Neutrophil (primary cell): ENCODE data around the gene CYBB.
"Not testable (repeated sequence)": the region's sequence is repeated elsewhere in the genome, so short reads cannot be mapped to it uniquely, and the experiment has no call there.

Source experiments
- H3K27ac ChIP-seq: fragments of 200-600 bp; sonication (generic); 2 replicates; pipeline ENCODE4 v1.5.1; 2016; ENCODE audit warnings: mild to moderate bottlenecking, moderate library complexity
- H3K27me3 ChIP-seq: fragments of 200-600 bp; sonication (generic); 2 replicates; pipeline ENCODE4 v1.6.0; 2016; ENCODE audit warnings: mild to moderate bottlenecking
- H3K36me3 ChIP-seq: fragments of 200-600 bp; sonication (generic); 2 replicates; pipeline ENCODE4 v1.5.1; 2017
- H3K4me1 ChIP-seq, 2 experiments: fragments of 200-600 bp in 1 of 2; sonication (generic) in 1 of 2; 1 replicate in 1 of 2; 2 replicates in 1 of 2; pipeline versions ENCODE4 v1.5.1 to v1.6.1; 2013 to 2016; ENCODE audit warnings: low read depth in 1 of 2, low read length in 1 of 2, mild to moderate bottlenecking in 1 of 2, moderate library complexity in 1 of 2; ENCODE audit not compliant: control insufficient read depth in 1 of 2, insufficient read depth in 1 of 2
- H3K4me3 ChIP-seq, 2 experiments: fragments of 200-600 bp in 1 of 2; sonication (generic) in 1 of 2; 1 replicate in 1 of 2; 2 replicates in 1 of 2; pipeline ENCODE4 v1.5.1; 2013 to 2016; ENCODE audit warnings: low read depth in 1 of 2, low read length in 1 of 2, mild to moderate bottlenecking in 1 of 2, moderate library complexity in 1 of 2
- H3K9me3 ChIP-seq: fragments of 200-600 bp; sonication (generic); 2 replicates; pipeline ENCODE4 v1.5.1; 2016
- TF ChIP-seq, protein P1 (sequence below): fragments of 200-600 bp; sonication (generic); IDR thresholded peaks from 2 replicates; pipeline ENCODE4 v1.5.1; 2016; ENCODE audit warnings: antibody characterized with exemption

The CYBB gene

DNA sequence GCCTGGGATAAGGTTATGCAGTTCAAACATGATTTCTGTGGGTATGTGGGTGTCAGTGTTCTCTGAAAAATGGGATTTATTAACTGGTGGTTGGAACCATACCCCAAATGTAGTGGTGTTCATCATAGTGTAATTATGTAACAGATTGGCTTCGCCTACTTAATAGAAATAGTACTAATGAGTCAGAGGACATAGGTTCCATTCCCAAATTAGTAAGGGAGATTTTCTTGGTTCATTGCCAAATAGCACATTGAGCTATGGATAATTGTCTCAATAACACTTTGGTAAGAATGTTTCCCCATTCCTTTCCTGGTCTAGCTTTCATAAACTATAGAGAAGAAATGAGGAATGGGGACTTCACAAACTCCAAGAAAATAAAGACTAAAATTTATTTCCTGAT lies 20.5 kb upstream of the CYBB start:
- TF ChIP-seq, protein P1, sequence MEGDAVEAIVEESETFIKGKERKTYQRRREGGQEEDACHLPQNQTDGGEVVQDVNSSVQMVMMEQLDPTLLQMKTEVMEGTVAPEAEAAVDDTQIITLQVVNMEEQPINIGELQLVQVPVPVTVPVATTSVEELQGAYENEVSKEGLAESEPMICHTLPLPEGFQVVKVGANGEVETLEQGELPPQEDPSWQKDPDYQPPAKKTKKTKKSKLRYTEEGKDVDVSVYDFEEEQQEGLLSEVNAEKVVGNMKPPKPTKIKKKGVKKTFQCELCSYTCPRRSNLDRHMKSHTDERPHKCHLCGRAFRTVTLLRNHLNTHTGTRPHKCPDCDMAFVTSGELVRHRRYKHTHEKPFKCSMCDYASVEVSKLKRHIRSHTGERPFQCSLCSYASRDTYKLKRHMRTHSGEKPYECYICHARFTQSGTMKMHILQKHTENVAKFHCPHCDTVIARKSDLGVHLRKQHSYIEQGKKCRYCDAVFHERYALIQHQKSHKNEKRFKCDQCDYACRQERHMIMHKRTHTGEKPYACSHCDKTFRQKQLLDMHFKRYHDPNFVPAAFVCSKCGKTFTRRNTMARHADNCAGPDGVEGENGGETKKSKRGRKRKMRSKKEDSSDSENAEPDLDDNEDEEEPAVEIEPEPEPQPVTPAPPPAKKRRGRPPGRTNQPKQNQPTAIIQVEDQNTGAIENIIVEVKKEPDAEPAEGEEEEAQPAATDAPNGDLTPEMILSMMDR = no peak
- no peak overlapping the region for H3K27ac ChIP-seq
- H3K36me3 ChIP-seq = no peaks in the 10 kb centered on the region
- H3K27me3 ChIP-seq = no peaks in the 10 kb centered on the region
- no peaks in the 10 kb centered on the region for H3K9me3 ChIP-seq
- H3K4me3 ChIP-seq = no peak overlapping the region
- peaks cover 91% of the 10 kb centered on the region in 2 experiments for H3K4me1 ChIP-seq

DNA sequence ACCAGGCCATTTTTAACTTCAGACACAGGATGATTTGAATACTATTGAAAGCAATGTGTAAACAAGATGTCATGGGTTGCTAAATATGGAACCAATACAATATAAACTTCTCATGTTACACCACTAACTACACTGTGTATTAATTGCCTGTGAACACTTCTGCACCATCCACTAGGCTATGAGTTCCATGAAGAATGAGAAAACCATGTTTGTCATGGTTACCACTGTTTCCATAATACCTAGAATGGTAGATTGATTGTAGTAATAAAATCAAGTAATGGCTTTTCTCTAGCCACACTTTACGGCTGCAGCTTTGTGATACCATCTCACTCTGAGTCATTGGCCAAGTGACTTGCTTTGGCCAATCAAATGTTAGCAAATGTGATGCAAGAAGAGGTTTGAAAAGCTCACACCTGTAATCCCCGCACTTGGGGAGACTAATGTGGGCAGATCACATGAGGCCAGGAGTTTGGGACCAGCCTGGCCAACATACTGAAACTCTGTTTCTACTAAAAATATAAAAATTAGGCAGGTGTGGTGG lies 19.9 kb upstream of the CYBB start:
- H3K27ac ChIP-seq = peak overlapping the region; percentile 13
- peaks cover 86 to 87% of the 10 kb centered on the region in 2 experiments for H3K4me1 ChIP-seq
- no peaks in the 10 kb centered on the region for H3K27me3 ChIP-seq
- no peaks in the 10 kb centered on the region for H3K36me3 ChIP-seq
- H3K4me3 ChIP-seq = no peak overlapping the region
- no peaks in the 10 kb centered on the region for H3K9me3 ChIP-seq
- TF ChIP-seq, protein P1 = no peak

DNA sequence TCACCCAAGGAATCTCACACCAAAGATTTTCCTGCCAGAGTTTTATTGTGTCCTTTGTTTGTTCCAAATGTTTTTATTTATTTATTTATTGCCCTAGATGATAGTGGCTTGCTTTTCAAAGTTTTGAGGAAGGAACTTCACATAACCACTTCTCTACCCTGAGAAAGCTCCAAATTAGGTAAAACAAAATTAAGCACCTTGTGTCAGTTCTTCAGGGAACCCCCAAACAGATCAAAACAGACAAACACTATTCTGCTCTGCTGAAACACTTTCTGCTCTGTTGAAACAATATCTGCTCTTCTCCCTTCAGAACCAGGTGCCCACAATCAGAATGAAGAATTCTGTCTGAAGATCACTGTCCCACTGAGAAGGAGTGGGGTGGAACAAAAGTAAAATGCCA lies 16.5 kb upstream of the CYBB start:
- Histone ChIP-seq H3K9me3 (no peaks in the 10 kb centered on the region), H3K27ac (peak overlapping the region; percentile 80), H3K4me3 (no peak overlapping the region), H3K27me3 (no peaks in the 10 kb centered on the region), H3K36me3 (no peaks in the 10 kb centered on the region), H3K4me1 (peaks cover 78 to 86% of the 10 kb centered on the region in 2 experiments)
- TF ChIP-seq, protein P1 = no peak

DNA sequence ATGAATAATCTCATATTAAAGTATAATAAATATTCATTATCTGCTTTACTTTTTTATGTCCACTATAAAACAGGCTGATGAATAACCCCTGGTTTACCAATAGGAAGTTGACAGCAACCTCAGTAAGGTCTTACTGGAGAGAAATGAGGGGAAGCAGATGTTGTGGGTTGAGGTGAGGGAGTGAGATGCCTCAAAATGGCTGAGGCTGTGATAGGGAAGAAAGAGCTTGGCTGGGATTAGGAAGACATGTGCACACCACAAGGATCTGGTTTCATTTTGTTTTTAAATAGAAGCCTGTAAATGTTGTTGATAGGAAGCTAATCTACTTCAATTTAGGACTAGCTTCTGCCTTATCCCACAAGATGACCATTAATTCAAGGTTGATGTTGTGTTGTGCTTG lies 14.4 kb upstream of the CYBB start:
- no peaks in the 10 kb centered on the region for H3K27me3 ChIP-seq
- TF ChIP-seq, protein P1 = no peak
- no peaks in the 10 kb centered on the region for H3K36me3 ChIP-seq

DNA sequence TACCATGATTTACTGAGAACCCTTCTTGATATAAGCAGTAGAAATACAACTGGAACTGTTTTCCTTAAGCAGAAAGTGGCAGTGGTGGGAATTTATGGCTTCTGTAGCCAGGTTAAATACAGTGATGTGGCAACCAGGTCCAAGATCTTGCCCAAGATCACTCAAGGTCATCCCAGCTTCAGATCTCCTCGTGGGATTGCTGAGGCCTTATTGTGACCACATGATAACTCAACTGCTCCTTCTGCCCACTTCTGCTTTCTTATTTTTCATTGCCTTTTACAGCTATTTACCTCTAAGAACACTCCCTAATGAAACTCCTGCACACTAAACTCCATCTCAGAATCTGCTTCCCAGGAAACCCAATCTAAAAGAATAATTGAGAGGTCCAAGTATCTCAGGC lies 12.4 kb upstream of the CYBB start:
- no peaks in the 10 kb centered on the region for H3K9me3 ChIP-seq
- H3K27me3 ChIP-seq = no peaks in the 10 kb centered on the region
- TF ChIP-seq, protein P1 = no peak
- H3K27ac ChIP-seq = peak overlapping the region; percentile 54
- H3K4me1 ChIP-seq = peaks cover 46 to 50% of the 10 kb centered on the region in 2 experiments
- H3K4me3 ChIP-seq = no peak overlapping the region
- H3K36me3 ChIP-seq = no peaks in the 10 kb centered on the region

More for the DNA sequence above, 14.4 kb upstream of the CYBB start:
- H3K4me3 ChIP-seq = no peak overlapping the region
- H3K4me1 ChIP-seq = peaks cover 62 to 65% of the 10 kb centered on the region in 2 experiments
- H3K9me3 ChIP-seq = no peaks in the 10 kb centered on the region
- H3K27ac ChIP-seq = peak overlapping the region; percentile 50

DNA sequence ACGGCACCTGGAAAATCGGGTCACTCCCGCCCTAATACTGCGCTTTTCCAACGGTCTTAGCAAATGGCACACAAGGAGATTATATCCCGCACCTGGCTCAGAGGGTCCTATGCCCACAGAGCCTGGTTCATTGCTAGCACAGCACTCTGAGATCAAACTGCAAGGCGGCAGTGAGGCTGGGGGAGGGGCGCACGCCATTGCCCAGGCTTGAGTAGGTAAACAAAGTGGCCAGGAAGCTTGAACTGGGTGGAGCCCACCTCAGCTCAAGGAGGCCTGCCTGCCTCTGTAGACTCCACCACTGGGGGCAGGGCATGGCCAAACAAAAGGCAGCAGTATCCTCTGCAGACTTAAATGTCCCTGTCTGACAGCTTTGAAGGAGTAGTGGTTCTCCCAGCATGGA lies 11.0 kb upstream of the CYBB start:
- H3K4me1 ChIP-seq = peaks cover 31 to 36% of the 10 kb centered on the region in 2 experiments
- not testable (repeated sequence) for H3K27me3 ChIP-seq, H3K36me3 ChIP-seq, H3K27ac ChIP-seq, H3K4me3 ChIP-seq, H3K9me3 ChIP-seq
